Lung (tissue), 13 donors: ENCODE measurements around the gene OR51B2. TPM values are rescaled to one million over a fixed set of nuclear protein-coding genes. Genes with fewer than 3 reads are reported as not detected.

ENCODE experiments used
- ATAC-seq: fragments of 200-7000 bp; cut with Tn5 transposase; one replicate; pipeline ENCODE4 v1.9.1; 2020; ENCODE audit warnings: moderate number of reproducible peaks; ENCODE audit not compliant: insufficient read depth, low FRiP score
- DNase-seq, 3 donors: peaks; one replicate each; pipeline ENCODE4 v3.0.0-alpha.2; 2013 to 2017
- H3K27ac ChIP-seq, 2 donors: one replicate each; pipeline ENCODE4 v1.5.1; 2013; ENCODE audit warnings: mild to moderate bottlenecking in 2 of 2, moderate library complexity in 2 of 2, control low read depth in 1 of 2, inconsistent platforms in 1 of 2, low read depth in 1 of 2, low read length in 1 of 2
- H3K27me3 ChIP-seq, 3 donors: one replicate each; pipeline ENCODE4 v1.5.1; 2013; ENCODE audit warnings: low read length in 2 of 3; ENCODE audit not compliant: control insufficient read depth in 3 of 3, insufficient read depth in 3 of 3
- H3K36me3 ChIP-seq, 4 donors: one replicate each; pipeline ENCODE4 v1.5.1; 2013; ENCODE audit warnings: low read length in 4 of 4, mild to moderate bottlenecking in 1 of 4, moderate library complexity in 1 of 4; ENCODE audit not compliant: control insufficient read depth in 4 of 4, insufficient read depth in 4 of 4
- H3K4me1 ChIP-seq, 5 donors: one replicate each; pipeline ENCODE4 v1.5.1; 2013; ENCODE audit warnings: low read length in 5 of 5, mild to moderate bottlenecking in 2 of 5, moderate library complexity in 1 of 5; ENCODE audit not compliant: control insufficient read depth in 5 of 5, insufficient read depth in 5 of 5
- H3K4me3 ChIP-seq: one replicate; pipeline ENCODE4 v1.5.1; 2013; ENCODE audit warnings: mild to moderate bottlenecking, control low read depth, moderate library complexity
- H3K9ac ChIP-seq, 2 donors: one replicate each; pipeline ENCODE4 v1.5.1; 2013; ENCODE audit warnings: low read length in 2 of 2, control low read depth in 1 of 2; ENCODE audit not compliant: insufficient read depth in 1 of 2
- H3K9me3 ChIP-seq, 4 donors: one replicate each; pipeline ENCODE4 v1.5.1; 2013; ENCODE audit warnings: low read length in 3 of 4, mild to moderate bottlenecking in 1 of 4, moderate library complexity in 1 of 4; ENCODE audit not compliant: control insufficient read depth in 4 of 4, insufficient read depth in 3 of 4
- WGBS, 2 donors: extraction: QIAGEN DNeasy Blood & Tissue Kit; methylation state at CpG; one replicate each; pipeline ENCODE4 v1.1.7; 2013; 5-methylcytosine and 5-hydroxymethylcytosine counted together
- polyA plus RNA-seq, 2 donors: library from polyadenylated mRNA; stranded (reverse); fragments of 200-250 nt; gene quantifications; one replicate each; pipeline ENCODE4 v1.2.1, GENCODE V29; 2013
- small RNA-seq: library from RNA; depleted of rRNA; stranded (forward); fragments of <200 nt; gene quantifications from one replicate; pipeline ENCODE3, GENCODE V24; 2014; ENCODE audit warnings: low replicate concordance
- total RNA-seq, 2 donors: library from RNA; depleted of rRNA in 1 of 2; stranded (reverse); fragments of >200 nt in 1 of 2; gene quantifications; one replicate each; pipeline ENCODE4 v1.2.1, GENCODE V29; 2014 to 2021
- TF ChIP-seq, protein P1 (sequence below): IDR thresholded peaks from 2 replicates; pipeline ENCODE4 v1.5.1; 2012; ENCODE audit warnings: mild to moderate bottlenecking; ENCODE audit errors: control extremely low read depth, extremely low read depth
- donor health status: control.
- donor health status: control.
- donor health status: Bipolar disorder and iron deficiency.
- donor health status: healthy.
- donor health status: DM: yes; HTN: yes; CAD: no.

The OR51B2 gene
- total and polyA plus RNA-seq, 4 donors, result 1.9 TPM; not detected in 3

GRCh38 chr11:5275369-5276110 lies 48.6 kb downstream of the OR51B2 start:
- Histone ChIP-seq H3K27me3 (no peaks in the 10 kb centered on the region), H3K4me1 (no peaks in the 10 kb centered on the region), H3K36me3 (no peaks in the 10 kb centered on the region), H3K9ac (no peak overlapping the region), H3K4me3 (no peak overlapping the region), H3K27ac (no peak overlapping the region), H3K9me3 (no peaks in the 10 kb centered on the region)
- TF ChIP-seq, protein P1, sequence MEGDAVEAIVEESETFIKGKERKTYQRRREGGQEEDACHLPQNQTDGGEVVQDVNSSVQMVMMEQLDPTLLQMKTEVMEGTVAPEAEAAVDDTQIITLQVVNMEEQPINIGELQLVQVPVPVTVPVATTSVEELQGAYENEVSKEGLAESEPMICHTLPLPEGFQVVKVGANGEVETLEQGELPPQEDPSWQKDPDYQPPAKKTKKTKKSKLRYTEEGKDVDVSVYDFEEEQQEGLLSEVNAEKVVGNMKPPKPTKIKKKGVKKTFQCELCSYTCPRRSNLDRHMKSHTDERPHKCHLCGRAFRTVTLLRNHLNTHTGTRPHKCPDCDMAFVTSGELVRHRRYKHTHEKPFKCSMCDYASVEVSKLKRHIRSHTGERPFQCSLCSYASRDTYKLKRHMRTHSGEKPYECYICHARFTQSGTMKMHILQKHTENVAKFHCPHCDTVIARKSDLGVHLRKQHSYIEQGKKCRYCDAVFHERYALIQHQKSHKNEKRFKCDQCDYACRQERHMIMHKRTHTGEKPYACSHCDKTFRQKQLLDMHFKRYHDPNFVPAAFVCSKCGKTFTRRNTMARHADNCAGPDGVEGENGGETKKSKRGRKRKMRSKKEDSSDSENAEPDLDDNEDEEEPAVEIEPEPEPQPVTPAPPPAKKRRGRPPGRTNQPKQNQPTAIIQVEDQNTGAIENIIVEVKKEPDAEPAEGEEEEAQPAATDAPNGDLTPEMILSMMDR, result no peak
- WGBS, 2 donors, result 79 to 88% methylated on average over 6 of the region's 6 CpGs
- ATAC-seq (no peak), DNase-seq (no peak)

DNA sequence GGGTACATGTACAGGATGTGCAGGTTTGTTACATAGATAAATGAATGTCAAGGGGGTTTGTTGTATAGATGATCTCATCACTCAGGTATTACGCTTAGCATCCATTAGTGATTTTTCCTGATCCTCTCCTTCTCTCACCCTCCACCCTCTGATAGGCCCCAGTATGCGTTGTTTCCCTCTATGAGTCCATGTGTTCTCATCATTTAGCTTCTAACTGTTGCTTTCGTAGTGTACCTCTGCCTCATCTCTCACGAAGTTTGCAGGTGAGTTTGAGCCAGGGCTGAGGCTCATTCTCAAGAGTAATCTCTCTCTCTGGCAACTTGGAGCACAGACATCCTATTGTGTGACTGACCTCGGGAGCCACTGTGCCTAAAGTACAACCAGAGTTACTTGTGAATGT lies 49.7 kb downstream of the OR51B2 start:
- DNase-seq, result no peak
- H3K9me3 ChIP-seq, result no peaks in the 10 kb centered on the region
- 73 to 88% methylated on average over 5 of the region's 5 CpGs for WGBS, 2 donors
- H3K9ac ChIP-seq, result no peak overlapping the region
- H3K27ac ChIP-seq, result no peak overlapping the region
- H3K27me3 ChIP-seq, result no peaks in the 10 kb centered on the region
- H3K4me3 ChIP-seq, result no peak overlapping the region
- no peaks in the 10 kb centered on the region for H3K36me3 ChIP-seq
- ATAC-seq, result no peak
- TF ChIP-seq, protein P1, result no peak
- H3K4me1 ChIP-seq, result no peaks in the 10 kb centered on the region

Small RNAs within 50 kb of the gene (small RNA-seq; reads per million reads assigned to genes)
- gene AC104389.3, result not detected

Other genes with a start within 250 kb of the OR51B2 start
- gene OR52A5, start 185.9 kb downstream of the OR51B2 start, total RNA-seq, result not detected
- not detected for gene OR52A5, start 185.9 kb downstream of the OR51B2 start, polyA plus RNA-seq
- gene OR52A1, start 169.5 kb downstream of the OR51B2 start, total RNA-seq, result not detected
- not detected for gene OR52A1, start 169.5 kb downstream of the OR51B2 start, polyA plus RNA-seq
- gene OR51V1, start 123.6 kb downstream of the OR51B2 start, total RNA-seq, result not detected
- not detected for gene OR51V1, start 123.6 kb downstream of the OR51B2 start, polyA plus RNA-seq
- gene HBB, start 97.2 kb downstream of the OR51B2 start, total RNA-seq, result 1,000 to 10,000 TPM in 1 of 2 donors, 100 to 1,000 TPM in 1; 848 to 1,072 TPM
- gene HBB, start 97.2 kb downstream of the OR51B2 start, polyA plus RNA-seq, result 100 to 1,000 TPM in 1 of 2 donors, 10 to 100 TPM in 1; 39.4 to 454 TPM
- 1 to 10 TPM in 1 of 2 donors, not detected in 1; 1.1 TPM for gene HBD, start 89.8 kb downstream of the OR51B2 start, total RNA-seq
- under 1 TPM; 0.24 to 0.66 TPM for gene HBD, start 89.8 kb downstream of the OR51B2 start, polyA plus RNA-seq
- gene HBG1, start 74.4 kb downstream of the OR51B2 start, total RNA-seq, result 10 to 100 TPM in 1 of 2 donors, 1 to 10 TPM in 1; 1.6 to 60.9 TPM
- gene HBG1, start 74.4 kb downstream of the OR51B2 start, polyA plus RNA-seq, result under 1 TPM in 1 of 2 donors, not detected in 1; 0.56 TPM
- over 10,000 TPM in 1 of 2 donors, 1 to 10 TPM in 1; 8.2 to 13,246 TPM for gene HBG2, start 69.5 kb downstream of the OR51B2 start, total RNA-seq
- under 1 TPM; 0.31 to 1.00 TPM for gene HBG2, start 69.5 kb downstream of the OR51B2 start, polyA plus RNA-seq
- 10 to 100 TPM in 1 of 2 donors, 1 to 10 TPM in 1; 2.1 to 14.6 TPM for gene HBE1, start 54.4 kb downstream of the OR51B2 start, total RNA-seq
- not detected for gene HBE1, start 54.4 kb downstream of the OR51B2 start, polyA plus RNA-seq
- 1 to 10 TPM in 1 of 2 donors, not detected in 1; 1.9 TPM for gene OR51B4, start 22.4 kb downstream of the OR51B2 start, total RNA-seq
- not detected for gene OR51B4, start 22.4 kb downstream of the OR51B2 start, polyA plus RNA-seq
- 1 to 10 TPM in 1 of 2 donors, under 1 TPM in 1; 0.52 to 4.2 TPM for gene OR51B5, start 19.2 kb upstream of the OR51B2 start, total RNA-seq
- under 1 TPM; 0.03 to 0.10 TPM for gene OR51B5, start 19.2 kb upstream of the OR51B2 start, polyA plus RNA-seq
- not detected for gene OR51B6, start 27.2 kb upstream of the OR51B2 start, total RNA-seq
- not detected for gene OR51B6, start 27.2 kb upstream of the OR51B2 start, polyA plus RNA-seq
- gene OR51M1, start 59.5 kb upstream of the OR51B2 start, total RNA-seq, result not detected
- gene OR51M1, start 59.5 kb upstream of the OR51B2 start, polyA plus RNA-seq, result not detected
- gene OR51Q1, start 97.8 kb upstream of the OR51B2 start, total RNA-seq, result not detected
- not detected for gene OR51Q1, start 97.8 kb upstream of the OR51B2 start, polyA plus RNA-seq
- 1 to 10 TPM in 1 of 2 donors, not detected in 1; 3.2 TPM for gene OR51I1, start 117.2 kb upstream of the OR51B2 start, total RNA-seq
- not detected for gene OR51I1, start 117.2 kb upstream of the OR51B2 start, polyA plus RNA-seq
- not detected for gene OR51I2, start 125.0 kb upstream of the OR51B2 start, total RNA-seq
- gene OR51I2, start 125.0 kb upstream of the OR51B2 start, polyA plus RNA-seq, result not detected
- not detected for gene OR52D1, start 164.4 kb upstream of the OR51B2 start, total RNA-seq
- not detected for gene OR52D1, start 164.4 kb upstream of the OR51B2 start, polyA plus RNA-seq
- 1 to 10 TPM in 1 of 2 donors, under 1 TPM in 1; 0.28 to 1.4 TPM for gene UBQLN3, start 185.7 kb upstream of the OR51B2 start, total RNA-seq
- gene UBQLN3, start 185.7 kb upstream of the OR51B2 start, polyA plus RNA-seq, result under 1 TPM in 1 of 2 donors, not detected in 1; 0.06 TPM
- under 1 TPM; 0.74 to 0.85 TPM for gene UBQLNL, start 192.4 kb upstream of the OR51B2 start, total RNA-seq
- gene UBQLNL, start 192.4 kb upstream of the OR51B2 start, polyA plus RNA-seq, result under 1 TPM; 0.16 to 0.39 TPM
- 1 to 10 TPM in 1 of 2 donors, under 1 TPM in 1; 0.40 to 2.8 TPM for gene OR52H1, start 224.2 kb upstream of the OR51B2 start, total RNA-seq
- gene OR52H1, start 224.2 kb upstream of the OR51B2 start, polyA plus RNA-seq, result under 1 TPM in 1 of 2 donors, not detected in 1; 0.03 TPM